HG03521 (cell line): Measurements from ENCODE around the gene CDK15.

ENCODE experiments used
- ATAC-seq: cut with Tn5 transposase; IDR thresholded peaks from one replicate; pipeline ENCODE4 v1.9.1; 2021; ENCODE audit warnings: mild to moderate bottlenecking, moderate library complexity; ENCODE audit not compliant: unreplicated experiment

The CDK15 gene

DNA sequence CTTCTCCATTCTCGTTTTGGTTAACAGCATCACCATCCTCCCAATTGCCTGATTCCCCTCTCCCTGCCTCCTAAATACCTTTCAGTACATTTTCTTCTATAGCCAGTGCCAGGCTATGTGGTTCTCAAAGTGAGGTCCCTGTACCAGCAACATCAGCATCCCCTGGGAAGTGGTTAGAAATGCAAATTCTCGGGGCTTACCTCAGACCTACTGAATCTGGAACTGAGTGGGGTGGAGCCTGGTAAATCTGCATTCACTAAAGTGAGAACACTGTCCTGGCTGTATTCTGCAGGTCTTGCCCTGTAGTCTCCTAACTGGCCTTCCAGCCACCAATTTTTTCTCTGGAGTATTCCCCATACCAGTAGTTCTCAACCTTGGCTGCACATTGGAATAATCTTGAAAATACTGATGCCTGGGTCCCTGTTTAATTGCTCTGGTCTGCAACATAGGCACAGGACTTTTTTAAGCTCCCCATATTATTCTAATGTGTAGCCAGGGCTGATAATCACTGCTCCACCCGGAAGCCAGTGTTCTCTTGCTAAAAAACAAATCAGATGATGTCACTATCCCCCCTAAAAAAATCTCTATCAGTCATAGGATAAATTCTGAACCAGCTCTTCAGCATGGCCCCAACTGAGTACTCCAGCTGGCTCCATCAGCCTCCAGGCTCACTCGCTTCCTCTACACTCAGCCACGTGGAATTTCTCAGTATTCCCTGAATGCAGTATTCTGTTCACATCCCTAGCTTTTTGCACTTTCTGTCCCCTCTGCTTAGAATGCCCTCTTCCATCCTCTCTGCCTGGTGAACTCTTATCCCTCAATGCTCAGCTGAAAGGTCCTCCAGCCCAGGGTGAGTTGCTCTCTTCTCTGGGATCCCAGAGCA, 98.4 kb downstream of the CDK15 start:
- ATAC-seq = peak; percentile 92

DNA sequence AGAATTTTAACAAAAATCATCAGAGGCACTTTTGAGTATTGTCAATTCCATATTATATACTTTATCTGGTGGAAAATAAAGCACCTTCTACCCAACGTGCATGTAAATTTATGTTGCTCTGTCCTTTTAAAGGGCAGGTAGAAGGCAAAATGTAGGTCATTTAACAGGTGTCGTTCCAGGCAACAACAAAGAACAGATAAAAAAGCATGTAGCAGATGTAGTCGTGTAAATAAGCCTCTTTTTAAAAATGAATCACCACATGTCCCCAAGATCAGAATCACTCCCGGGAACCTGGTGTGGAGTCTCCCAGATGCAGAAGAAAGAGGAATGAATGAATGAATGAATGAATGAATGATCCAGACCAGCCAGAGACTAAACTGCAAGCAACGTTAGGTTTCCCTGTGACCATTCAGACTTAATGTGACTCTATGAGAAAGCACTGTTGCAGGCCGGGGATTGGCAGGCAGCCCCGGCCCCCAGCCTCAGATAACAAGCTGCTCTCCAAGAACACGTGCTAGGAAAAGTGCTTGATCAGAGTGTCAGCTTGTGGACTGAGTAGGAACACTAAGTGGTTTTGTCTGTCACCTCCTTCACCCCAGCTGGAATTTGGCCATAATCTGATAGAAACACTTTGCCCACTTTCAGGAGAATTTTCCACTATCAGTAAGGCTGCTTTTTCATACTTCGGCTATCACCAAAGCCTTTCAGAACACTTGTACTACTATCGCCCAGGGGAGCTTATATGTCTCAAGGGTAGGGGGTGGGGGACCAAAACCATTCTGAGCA, 100.6 kb downstream of the CDK15 start:
- ATAC-seq = no peak

DNA sequence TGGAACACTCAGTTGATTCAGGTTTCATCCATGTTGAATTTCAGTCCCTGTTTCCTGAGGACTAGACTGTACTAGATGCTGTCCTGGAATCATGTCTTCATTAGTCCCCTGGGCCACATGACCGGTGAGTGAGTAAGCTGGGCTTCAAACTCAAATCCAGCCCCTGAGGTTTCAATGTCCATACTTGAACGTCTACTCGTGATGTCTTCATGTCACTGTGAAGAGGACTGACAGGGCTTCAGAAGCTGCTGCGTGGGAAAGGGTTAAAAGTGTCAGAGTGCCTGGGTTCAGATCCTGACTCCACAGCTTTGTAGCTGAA, 101.2 kb downstream of the CDK15 start:
- no peak for ATAC-seq

DNA sequence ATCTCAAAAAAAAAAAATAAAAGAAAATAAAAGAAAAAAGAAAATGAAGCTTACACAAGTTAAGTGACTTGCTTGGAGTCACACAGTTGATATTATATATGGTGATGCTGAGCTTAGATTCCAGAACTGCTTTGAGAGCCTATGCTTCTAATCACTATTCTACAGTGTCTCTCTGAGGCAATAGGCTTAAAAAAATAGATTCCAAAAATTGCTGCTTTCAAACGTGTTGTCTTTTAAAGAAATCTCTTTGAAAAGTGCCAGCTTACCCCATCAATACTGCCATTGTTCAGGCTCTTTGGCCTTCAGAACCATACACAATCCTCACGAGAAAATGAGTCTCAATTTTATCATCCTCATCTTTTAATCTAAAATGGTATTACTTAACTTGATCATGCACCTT, 102.6 kb downstream of the CDK15 start:
- ATAC-seq = no peak

- ATAC-seq = no peak
Measured at GRCh38 chr2:201909348-201909747, 103.0 kb downstream of the CDK15 start.

DNA sequence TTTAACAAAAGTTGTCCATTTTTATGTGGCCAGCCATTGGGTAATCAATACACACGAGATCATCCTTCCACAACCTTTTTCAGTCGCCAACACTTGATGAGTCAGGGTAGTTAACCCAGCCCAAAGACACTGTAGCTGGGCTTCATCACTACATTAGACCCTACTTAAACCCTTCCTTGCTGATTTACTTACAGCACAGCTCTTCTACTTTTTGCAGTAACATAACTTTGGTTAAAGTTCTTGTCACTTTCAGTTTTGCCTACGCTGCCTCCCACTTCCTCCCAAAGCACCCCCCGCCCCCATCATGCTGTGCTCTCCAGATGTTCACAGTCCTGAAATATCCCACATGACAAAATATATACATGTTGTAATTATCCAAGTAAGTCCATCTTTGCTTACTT, 103.6 kb downstream of the CDK15 start:
- ATAC-seq = no peak

DNA sequence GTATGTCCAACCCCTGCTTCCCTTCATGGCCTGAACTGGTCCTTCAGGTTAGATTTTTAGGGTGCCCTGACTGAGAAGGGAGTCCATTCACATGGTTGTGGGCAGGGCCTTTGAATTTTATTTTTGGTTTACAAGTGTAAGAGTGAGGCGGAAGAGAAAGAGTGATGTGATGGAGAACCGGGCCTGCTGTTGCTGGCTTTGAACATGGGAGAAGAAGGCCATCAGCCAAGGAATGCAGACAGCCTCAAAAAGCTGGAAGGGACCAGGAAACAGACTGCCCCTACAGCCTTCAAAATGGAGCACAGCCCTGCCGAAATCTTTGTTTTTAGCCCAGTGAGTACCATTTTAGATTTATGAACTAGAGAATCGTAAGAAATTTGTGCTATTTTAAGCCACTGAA, 105.0 kb downstream of the CDK15 start:
- ATAC-seq = no peak

DNA sequence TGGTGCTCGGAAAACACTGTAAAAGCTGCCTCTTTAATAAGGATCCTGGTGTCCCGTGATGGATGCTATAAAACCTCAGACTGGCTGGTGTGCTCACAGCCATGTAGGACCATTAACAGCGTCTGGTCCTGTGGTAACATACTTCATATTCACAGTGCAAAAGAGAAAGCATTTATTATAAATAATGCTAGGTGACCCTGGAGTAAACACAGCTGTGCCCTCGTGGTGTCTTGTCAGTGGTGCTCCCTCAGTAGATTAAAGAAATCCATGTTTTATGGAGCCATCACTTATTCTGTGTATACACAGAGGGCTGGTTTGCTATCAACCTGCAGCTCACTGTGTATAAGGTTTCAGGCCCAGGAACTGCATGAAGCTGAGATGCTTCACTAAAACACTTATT, 106.9 kb downstream of the CDK15 start:
- ATAC-seq = no peak

- ATAC-seq = peak; percentile 80
Measured at GRCh38 chr2:201915446-201915845, 109.1 kb downstream of the CDK15 start.

GRCh38 chr2:201916565-201916964, 110.2 kb downstream of the CDK15 start:
- no peak for ATAC-seq

- ATAC-seq = no peak
Measured at GRCh38 chr2:201918616-201919307, 112.4 kb downstream of the CDK15 start.

DNA sequence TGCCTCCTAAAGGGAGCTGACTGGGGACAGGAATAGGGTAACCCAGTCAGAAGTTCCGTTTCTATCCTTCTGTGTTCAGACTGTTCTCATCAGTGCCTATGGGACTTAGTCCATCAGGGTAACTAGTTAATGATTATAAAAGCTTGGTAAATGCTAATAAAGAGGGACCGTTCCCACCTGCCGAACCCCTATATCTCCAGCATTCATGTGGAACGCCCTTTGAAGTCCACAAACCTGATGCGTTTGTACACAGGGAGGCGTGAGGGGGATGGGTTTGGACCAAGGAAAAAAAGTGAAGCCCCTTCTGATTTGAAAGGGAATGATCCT, 112.9 kb downstream of the CDK15 start:
- ATAC-seq = no peak

GRCh38 chr2:201923436-201924328, 117.3 kb downstream of the CDK15 start:
- no peak for ATAC-seq

GRCh38 chr2:201924453-201924852, 118.1 kb downstream of the CDK15 start:
- no peak for ATAC-seq

DNA sequence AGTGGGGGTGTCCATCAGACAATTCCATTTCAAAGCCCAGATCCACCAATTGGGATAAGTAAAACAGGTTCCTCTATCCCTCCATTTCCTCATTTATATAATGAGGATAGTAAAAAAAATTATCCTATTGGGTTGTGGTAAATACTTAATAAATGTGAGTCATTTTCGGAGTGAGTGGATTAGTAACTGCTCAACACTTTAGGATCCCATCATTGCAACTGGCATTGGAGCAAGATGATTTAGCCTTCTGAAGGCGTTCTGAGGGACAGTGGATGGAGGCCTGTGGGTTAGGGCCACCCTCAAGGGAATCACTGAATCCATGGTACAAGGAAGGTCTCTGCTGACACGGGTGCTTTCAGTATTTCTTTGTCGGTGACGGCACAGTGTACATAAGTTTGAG, 118.7 kb downstream of the CDK15 start:
- ATAC-seq = no peak

DNA sequence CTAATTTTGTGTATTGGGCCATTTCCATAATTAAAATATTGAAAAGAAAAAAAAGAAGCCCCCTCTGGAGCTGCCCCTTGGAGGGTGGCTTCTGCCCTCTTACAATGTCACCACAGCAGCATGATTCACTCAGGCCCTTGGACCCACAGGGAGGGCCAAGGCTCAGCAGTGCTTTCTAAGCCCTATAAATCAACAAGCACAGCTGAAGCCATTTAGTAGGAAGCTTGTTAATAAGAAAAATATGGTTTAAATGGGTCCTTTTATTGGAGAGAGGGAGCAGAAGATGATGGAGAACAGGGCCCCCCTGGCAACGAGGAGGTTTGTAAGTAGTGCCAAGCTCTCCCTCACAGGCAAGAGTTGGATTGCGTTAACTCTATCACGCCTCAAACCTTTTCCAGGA, 119.7 kb downstream of the CDK15 start:
- no peak for ATAC-seq

GRCh38 chr2:201928363-201928762, 122.0 kb downstream of the CDK15 start:
- no peak for ATAC-seq

DNA sequence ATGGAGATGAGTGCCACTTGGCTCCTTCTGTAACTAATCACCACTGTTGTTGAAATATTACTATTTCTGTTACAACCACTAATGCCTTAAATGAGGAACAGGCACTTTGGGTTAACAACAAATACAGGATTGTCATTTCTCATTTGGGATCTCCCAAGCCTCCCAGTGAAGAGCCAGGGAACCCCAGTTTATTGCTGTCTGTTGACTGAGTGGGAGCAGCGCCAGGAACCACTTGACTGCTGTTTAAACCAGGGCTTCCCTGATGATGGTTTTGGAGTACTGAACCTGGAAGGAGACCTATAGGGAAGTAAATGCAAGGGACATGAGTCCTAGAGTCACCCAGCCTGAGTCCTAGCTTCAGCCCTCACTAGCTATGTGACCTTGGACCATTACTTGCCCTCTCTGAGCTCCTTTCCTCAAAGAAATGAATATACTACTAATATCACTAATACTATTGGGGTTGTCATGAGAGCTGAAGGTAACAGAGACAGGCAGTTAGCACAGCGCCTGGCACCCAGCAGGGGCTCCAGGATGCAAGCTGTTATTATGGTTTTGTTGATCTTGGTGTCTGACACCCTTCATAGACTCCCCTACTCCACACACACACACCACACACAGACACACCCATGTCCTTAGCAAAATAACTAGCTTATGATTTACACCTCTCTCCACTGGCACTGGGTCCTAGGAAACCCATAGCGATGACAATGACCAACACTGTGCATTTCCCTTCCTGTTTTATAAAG, 123.1 kb downstream of the CDK15 start:
- no peak for ATAC-seq

GRCh38 chr2:201930043-201930442, 123.7 kb downstream of the CDK15 start:
- ATAC-seq = no peak

- ATAC-seq = no peak
Measured at GRCh38 chr2:201930831-201931230, 124.5 kb downstream of the CDK15 start.
